ENCODE results near the gene CCDC60.

Gene CCDC60

GRCh38 chr12:119500209-119500608, 165.7 kb downstream of the CCDC60 start:
- TF ChIP-seq BHLHE40 (IDR thresholded peaks at IDR 0.05; ENCODE audit: borderline replicate concordance): no peak
- TF ChIP-seq L3MBTL2 (conservative IDR thresholded peaks at IDR 0.05): no peak
- no peak for TF ChIP-seq HDGF (IDR thresholded peaks at IDR 0.05; ENCODE audit: borderline replicate concordance)
- no peak for TF ChIP-seq ZNF384 (IDR thresholded peaks at IDR 0.05)
- TF ChIP-seq SP1 (IDR thresholded peaks at IDR 0.05): no peak
- TF ChIP-seq ELF4 (IDR thresholded peaks at IDR 0.05): no peak
- TF ChIP-seq PKNOX1 (IDR thresholded peaks at IDR 0.05): no peak
- no peak for TF ChIP-seq CTBP1 (IDR thresholded peaks at IDR 0.05; ENCODE audit: borderline replicate concordance)
- TF ChIP-seq FOXM1 (IDR thresholded peaks at IDR 0.05; ENCODE audit: borderline replicate concordance): no peak
- TF ChIP-seq FOXK2 (IDR thresholded peaks at IDR 0.05): no peak
- TF ChIP-seq FOXA1 (IDR thresholded peaks at IDR 0.05): no peak
- no peak for TF ChIP-seq LEF1 (IDR thresholded peaks at IDR 0.05; ENCODE audit: borderline replicate concordance)
- TF ChIP-seq SUZ12 (IDR thresholded peaks at IDR 0.05): no peak
- TF ChIP-seq TARDBP (IDR thresholded peaks at IDR 0.05): no peak
- TF ChIP-seq NFRKB (IDR thresholded peaks at IDR 0.05): no peak
- TF ChIP-seq ARNT (IDR thresholded peaks at IDR 0.05): no peak
- ChIA-PET CTCF (interaction anchor here (0.6 kb wide), 1 partner anchor 60 kb away, joined by 5 read pairs; no protein-coding TSS in a partner anchor), POLR2A (no interaction called here)
- DNase-seq (ENCODE audit: extremely low spot score): no peak

- CTCF ChIA-PET: no interaction called here
- TF ChIP-seq FOXK2 (IDR thresholded peaks at IDR 0.05) (no peak), TARDBP (IDR thresholded peaks at IDR 0.05) (no peak), HDGF (IDR thresholded peaks at IDR 0.05; ENCODE audit: borderline replicate concordance) (no peak), SP1 (IDR thresholded peaks at IDR 0.05) (no peak), FOXM1 (IDR thresholded peaks at IDR 0.05; ENCODE audit: borderline replicate concordance) (no peak), NFRKB (IDR thresholded peaks at IDR 0.05) (no peak), SUZ12 (IDR thresholded peaks at IDR 0.05) (no peak), ZNF384 (IDR thresholded peaks at IDR 0.05) (no peak), ARNT (IDR thresholded peaks at IDR 0.05) (no peak), CTBP1 (IDR thresholded peaks at IDR 0.05; ENCODE audit: borderline replicate concordance) (no peak), LEF1 (IDR thresholded peaks at IDR 0.05; ENCODE audit: borderline replicate concordance) (no peak), ELF4 (IDR thresholded peaks at IDR 0.05) (no peak), FOXA1 (IDR thresholded peaks at IDR 0.05) (no peak), L3MBTL2 (conservative IDR thresholded peaks at IDR 0.05) (no peak), PKNOX1 (IDR thresholded peaks at IDR 0.05) (no peak), BHLHE40 (IDR thresholded peaks at IDR 0.05; ENCODE audit: borderline replicate concordance) (no peak)
- POLR2A ChIA-PET: no interaction called here
- DNase-seq (ENCODE audit: extremely low spot score): no peak
Measured at GRCh38 chr12:119501052-119501451, 166.5 kb downstream of the CCDC60 start.

GRCh38 chr12:119505001-119505400, 170.5 kb downstream of the CCDC60 start:
- POLR2A ChIA-PET: no interaction called here
- TF ChIP-seq BHLHE40 (IDR thresholded peaks at IDR 0.05; ENCODE audit: borderline replicate concordance) (no peak), SUZ12 (IDR thresholded peaks at IDR 0.05) (no peak), CTBP1 (IDR thresholded peaks at IDR 0.05; ENCODE audit: borderline replicate concordance) (no peak), TARDBP (IDR thresholded peaks at IDR 0.05) (no peak), ELF4 (IDR thresholded peaks at IDR 0.05) (no peak)
- DNase-seq (ENCODE audit: extremely low spot score): no peak
- CTCF ChIA-PET: no interaction called here

- CTCF ChIA-PET: no interaction called here
- POLR2A ChIA-PET: no interaction called here
Measured at GRCh38 chr12:119512772-119513497, 178.4 kb downstream of the CCDC60 start.

GRCh38 chr12:119528241-119528640, 193.7 kb downstream of the CCDC60 start:
- ChIA-PET POLR2A (no interaction called here), CTCF (no interaction called here)
- no peak for DNase-seq (ENCODE audit: extremely low spot score)
- no peak for TF ChIP-seq CTBP1 (IDR thresholded peaks at IDR 0.05; ENCODE audit: borderline replicate concordance)
- TF ChIP-seq SUZ12 (IDR thresholded peaks at IDR 0.05): no peak
- TF ChIP-seq ELF4 (IDR thresholded peaks at IDR 0.05): no peak
- TF ChIP-seq FOXM1 (IDR thresholded peaks at IDR 0.05; ENCODE audit: borderline replicate concordance): no peak
- no peak for TF ChIP-seq FOXA1 (IDR thresholded peaks at IDR 0.05)
- no peak for TF ChIP-seq ZNF384 (IDR thresholded peaks at IDR 0.05)
- TF ChIP-seq SP1 (IDR thresholded peaks at IDR 0.05): no peak
- no peak for TF ChIP-seq PKNOX1 (IDR thresholded peaks at IDR 0.05)

More at GRCh38 chr12:119512772-119513497, 178.4 kb downstream of the CCDC60 start:
- peak; percentile 19 for DNase-seq (ENCODE audit: extremely low spot score)
- no peak for TF ChIP-seq TARDBP (IDR thresholded peaks at IDR 0.05)

- CTCF ChIA-PET: no interaction called here
- no peak for DNase-seq (ENCODE audit: extremely low spot score)
- POLR2A ChIA-PET: no interaction called here
- TF ChIP-seq NFRKB (IDR thresholded peaks at IDR 0.05) (no peak), CTBP1 (IDR thresholded peaks at IDR 0.05; ENCODE audit: borderline replicate concordance) (no peak), PKNOX1 (IDR thresholded peaks at IDR 0.05) (no peak), ARNT (IDR thresholded peaks at IDR 0.05) (no peak), LEF1 (IDR thresholded peaks at IDR 0.05; ENCODE audit: borderline replicate concordance) (no peak), SUZ12 (IDR thresholded peaks at IDR 0.05) (no peak), BHLHE40 (IDR thresholded peaks at IDR 0.05; ENCODE audit: borderline replicate concordance) (no peak), FOXM1 (IDR thresholded peaks at IDR 0.05; ENCODE audit: borderline replicate concordance) (no peak), TARDBP (IDR thresholded peaks at IDR 0.05) (no peak), SP1 (IDR thresholded peaks at IDR 0.05) (no peak), HDGF (IDR thresholded peaks at IDR 0.05; ENCODE audit: borderline replicate concordance) (no peak), L3MBTL2 (conservative IDR thresholded peaks at IDR 0.05) (no peak), ELF4 (IDR thresholded peaks at IDR 0.05) (no peak), FOXA1 (IDR thresholded peaks at IDR 0.05) (no peak), ZNF384 (IDR thresholded peaks at IDR 0.05) (no peak), FOXK2 (IDR thresholded peaks at IDR 0.05) (no peak)
Measured at GRCh38 chr12:119540476-119540875, 205.9 kb downstream of the CCDC60 start.
